A673 (cell line): ENCODE measurements around the gene BCAP29.

Experiments
- EZH2 ChIP-seq: fragments of 200-600 bp; sonication (generic); IDR thresholded peaks from 2 replicates; pipeline ENCODE4 v1.6.1; 2017; ENCODE audit warnings: borderline replicate concordance, low read depth, mild to moderate bottlenecking, mixed read lengths, antibody characterized with exemption, low read length; ENCODE audit not compliant: poor library complexity, severe bottlenecking
- TF ChIP-seq, protein P1 (sequence below): fragments of 300-800, 200-600 bp; sonication (generic); conservative IDR thresholded peaks from 2 replicates; pipeline ENCODE4 v1.5.1; 2017; ENCODE audit warnings: low read depth, mild to moderate bottlenecking, antibody characterized with exemption, low read length, moderate library complexity, mixed read lengths

DNA sequence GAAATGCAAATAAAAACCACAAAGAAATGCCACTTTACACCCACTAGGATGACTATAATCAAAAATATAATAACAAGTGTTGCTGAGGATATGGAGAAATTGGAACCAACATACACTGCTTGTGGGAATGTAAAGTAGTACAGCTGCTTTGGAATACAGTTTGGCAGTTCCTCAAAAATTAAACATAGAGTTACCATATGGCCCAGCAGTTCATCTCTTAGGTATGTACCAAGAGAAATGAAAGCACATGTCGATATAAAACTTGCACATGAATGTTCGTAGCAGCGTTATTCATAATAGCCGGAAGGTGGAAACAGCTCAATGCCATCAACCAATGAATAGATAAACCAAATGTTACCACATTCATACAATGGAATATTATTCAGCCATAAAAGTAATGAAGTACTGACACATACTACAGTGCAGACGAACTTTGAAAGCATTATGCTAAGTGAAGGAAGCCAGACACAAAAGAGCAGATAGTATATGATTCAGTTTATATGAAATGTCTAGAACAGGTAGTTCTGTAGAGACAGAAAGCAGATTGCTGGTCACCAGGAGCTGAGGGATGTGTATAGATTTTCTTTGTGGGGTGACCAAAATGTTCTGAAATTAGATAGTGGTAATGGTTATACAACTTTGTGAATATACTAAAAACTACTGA is 12.4 kb downstream of the BCAP29 start:
- TF ChIP-seq, protein P1, sequence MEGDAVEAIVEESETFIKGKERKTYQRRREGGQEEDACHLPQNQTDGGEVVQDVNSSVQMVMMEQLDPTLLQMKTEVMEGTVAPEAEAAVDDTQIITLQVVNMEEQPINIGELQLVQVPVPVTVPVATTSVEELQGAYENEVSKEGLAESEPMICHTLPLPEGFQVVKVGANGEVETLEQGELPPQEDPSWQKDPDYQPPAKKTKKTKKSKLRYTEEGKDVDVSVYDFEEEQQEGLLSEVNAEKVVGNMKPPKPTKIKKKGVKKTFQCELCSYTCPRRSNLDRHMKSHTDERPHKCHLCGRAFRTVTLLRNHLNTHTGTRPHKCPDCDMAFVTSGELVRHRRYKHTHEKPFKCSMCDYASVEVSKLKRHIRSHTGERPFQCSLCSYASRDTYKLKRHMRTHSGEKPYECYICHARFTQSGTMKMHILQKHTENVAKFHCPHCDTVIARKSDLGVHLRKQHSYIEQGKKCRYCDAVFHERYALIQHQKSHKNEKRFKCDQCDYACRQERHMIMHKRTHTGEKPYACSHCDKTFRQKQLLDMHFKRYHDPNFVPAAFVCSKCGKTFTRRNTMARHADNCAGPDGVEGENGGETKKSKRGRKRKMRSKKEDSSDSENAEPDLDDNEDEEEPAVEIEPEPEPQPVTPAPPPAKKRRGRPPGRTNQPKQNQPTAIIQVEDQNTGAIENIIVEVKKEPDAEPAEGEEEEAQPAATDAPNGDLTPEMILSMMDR, result no peak
- no peak for TF ChIP-seq EZH2
